Hepatic stellate cell (primary cell): ENCODE measurements around the gene PIK3CD.
"Not testable (repeated sequence)": the region's sequence is repeated elsewhere in the genome, so short reads cannot be mapped to it uniquely, and the experiment has no call there.

Experiments used
- DNase-seq: peaks from one replicate; pipeline ENCODE4 v3.0.0; 2011; ENCODE audit warnings: low spot score

The PIK3CD gene

GRCh38 chr1:9736241-9736640 is 84.7 kb downstream of the PIK3CD start:
- no peak for DNase-seq

- DNase-seq, result no peak
These were observed 85.5 kb downstream of the PIK3CD start for GRCh38 chr1:9737057-9737456.

GRCh38 chr1:9737671-9738070 is 86.1 kb downstream of the PIK3CD start:
- no peak for DNase-seq

GRCh38 chr1:9744106-9744799 is 92.7 kb downstream of the PIK3CD start:
- no peak for DNase-seq

GRCh38 chr1:9746211-9746610 is 94.7 kb downstream of the PIK3CD start:
- DNase-seq, result no peak

GRCh38 chr1:9746651-9747050 is 95.1 kb downstream of the PIK3CD start:
- no peak for DNase-seq

GRCh38 chr1:9748391-9748790 is 96.9 kb downstream of the PIK3CD start:
- DNase-seq, result not testable (repeated sequence)

GRCh38 chr1:9749361-9749760 is 97.8 kb downstream of the PIK3CD start:
- no peak for DNase-seq

GRCh38 chr1:9751971-9752370 is 100.4 kb downstream of the PIK3CD start:
- no peak for DNase-seq

- DNase-seq, result peak; percentile 63
These were observed 101.6 kb downstream of the PIK3CD start for GRCh38 chr1:9753121-9753531.

- DNase-seq, result no peak
These were observed 104.0 kb downstream of the PIK3CD start for GRCh38 chr1:9755441-9755995.

- DNase-seq, result no peak
These were observed 107.1 kb downstream of the PIK3CD start for GRCh38 chr1:9758559-9759121.

- DNase-seq, result no peak
These were observed 108.4 kb downstream of the PIK3CD start for GRCh38 chr1:9759939-9760338.

- DNase-seq, result no peak
These were observed 109.3 kb downstream of the PIK3CD start for GRCh38 chr1:9760824-9761223.

GRCh38 chr1:9761855-9762254 is 110.3 kb downstream of the PIK3CD start:
- DNase-seq, result no peak

- not testable (repeated sequence) for DNase-seq
These were observed 110.9 kb downstream of the PIK3CD start for GRCh38 chr1:9762446-9762845.

- DNase-seq, result no peak
These were observed 112.4 kb downstream of the PIK3CD start for GRCh38 chr1:9763914-9764313.

- no peak for DNase-seq
These were observed 113.0 kb downstream of the PIK3CD start for GRCh38 chr1:9764550-9764949.

- peak; percentile 95 for DNase-seq
These were observed 115.4 kb downstream of the PIK3CD start for GRCh38 chr1:9766759-9767442.

- DNase-seq, result no peak
These were observed 116.6 kb downstream of the PIK3CD start for GRCh38 chr1:9767964-9768668.

- DNase-seq, result no peak
These were observed 117.5 kb downstream of the PIK3CD start for GRCh38 chr1:9768983-9769382.

- DNase-seq, result no peak
These were observed 118.8 kb downstream of the PIK3CD start for GRCh38 chr1:9770298-9770697.
